Astrocyte (in vitro differentiated cells and primary cell): ENCODE results near the gene CCDC117.

Experiments
- CTCF ChIP-seq: IDR thresholded peaks from 2 replicates; pipeline ENCODE4 v1.5.1; 2011; ENCODE audit warnings: low read depth, mild to moderate bottlenecking, inconsistent platforms, low read length, moderate library complexity; ENCODE audit not compliant: insufficient read depth
- EZH2 ChIP-seq: IDR thresholded peaks from 2 replicates; pipeline ENCODE4 v1.6.1; 2012; ENCODE audit warnings: mild to moderate bottlenecking, low read length, inconsistent platforms; ENCODE audit not compliant: insufficient read depth

GRCh38 chr22:28761449-28761755 lies 11.1 kb upstream of the CCDC117 start:
- TF ChIP-seq EZH2 (no peak), CTCF (no peak)
